GM18870 (cell line): ENCODE data around the gene PDZD4.

ENCODE experiments used
- ATAC-seq: cut with Tn5 transposase; IDR thresholded peaks from one replicate; pipeline ENCODE4 v1.9.1; 2021; ENCODE audit warnings: moderate library complexity; ENCODE audit not compliant: unreplicated experiment

The PDZD4 gene

GRCh38 chrX:153868576-153869472 is 38.5 kb upstream of the PDZD4 start:
- ATAC-seq = no peak

DNA sequence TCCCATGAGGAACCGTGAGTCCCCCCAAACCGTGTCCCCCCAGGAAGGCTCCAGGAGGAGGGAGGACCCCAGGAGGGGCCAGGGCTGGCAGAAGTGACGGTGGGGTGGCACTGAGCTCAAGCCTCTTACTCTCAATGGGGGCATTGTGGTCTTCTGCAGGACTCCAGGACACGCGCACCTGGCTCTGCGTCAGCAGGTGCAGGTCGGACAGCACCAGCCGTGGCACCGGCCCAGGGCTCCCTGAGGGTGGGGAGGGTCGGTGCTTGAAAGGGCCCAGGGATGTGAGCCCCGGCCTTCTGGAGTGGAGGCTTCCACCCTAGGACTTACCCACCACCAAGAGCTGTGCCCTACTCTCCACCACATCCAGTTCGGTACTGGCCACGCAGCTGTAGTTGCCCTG is 37.3 kb upstream of the PDZD4 start:
- ATAC-seq = no peak

- ATAC-seq = no peak
Measured at GRCh38 chrX:153867139-153867538, 36.8 kb upstream of the PDZD4 start.

DNA sequence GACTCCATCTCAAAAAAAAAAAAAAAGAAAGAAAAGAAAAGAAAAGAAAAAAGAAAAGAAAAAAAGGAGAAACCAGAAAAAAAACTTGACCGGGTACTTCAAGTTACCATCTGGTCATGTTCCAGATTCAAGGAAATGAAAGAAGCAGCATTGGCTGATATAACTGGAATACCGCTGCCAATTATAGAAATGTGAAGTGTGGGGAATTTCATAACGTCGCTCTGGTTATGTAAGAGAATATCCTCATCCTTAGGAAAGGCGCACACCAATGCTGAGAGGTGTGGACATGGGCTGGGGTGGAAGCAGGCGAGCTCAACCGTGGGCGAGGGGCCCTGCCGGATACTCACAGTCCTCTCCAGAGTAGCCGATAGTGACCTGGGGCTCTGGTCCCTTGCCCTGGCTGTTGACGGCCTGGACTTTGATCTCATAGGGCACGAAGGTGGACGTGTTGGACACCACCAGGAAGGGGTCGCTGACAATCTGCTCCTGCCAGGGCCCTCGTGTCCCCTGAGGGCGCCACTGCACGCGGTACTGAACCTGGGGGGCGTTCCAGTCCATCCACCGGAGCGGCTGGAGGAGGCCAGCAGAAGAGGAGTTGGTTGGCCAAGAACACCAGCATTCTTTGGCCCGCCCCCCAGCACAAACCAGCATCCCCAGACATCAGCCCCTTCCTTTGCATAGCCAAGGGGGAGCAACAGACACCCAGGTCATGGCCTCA is 36.1 kb upstream of the PDZD4 start:
- ATAC-seq = no peak

- ATAC-seq = no peak
Measured at GRCh38 chrX:153865685-153866084, 35.3 kb upstream of the PDZD4 start.

GRCh38 chrX:153865321-153865580 is 34.9 kb upstream of the PDZD4 start:
- ATAC-seq = no peak

DNA sequence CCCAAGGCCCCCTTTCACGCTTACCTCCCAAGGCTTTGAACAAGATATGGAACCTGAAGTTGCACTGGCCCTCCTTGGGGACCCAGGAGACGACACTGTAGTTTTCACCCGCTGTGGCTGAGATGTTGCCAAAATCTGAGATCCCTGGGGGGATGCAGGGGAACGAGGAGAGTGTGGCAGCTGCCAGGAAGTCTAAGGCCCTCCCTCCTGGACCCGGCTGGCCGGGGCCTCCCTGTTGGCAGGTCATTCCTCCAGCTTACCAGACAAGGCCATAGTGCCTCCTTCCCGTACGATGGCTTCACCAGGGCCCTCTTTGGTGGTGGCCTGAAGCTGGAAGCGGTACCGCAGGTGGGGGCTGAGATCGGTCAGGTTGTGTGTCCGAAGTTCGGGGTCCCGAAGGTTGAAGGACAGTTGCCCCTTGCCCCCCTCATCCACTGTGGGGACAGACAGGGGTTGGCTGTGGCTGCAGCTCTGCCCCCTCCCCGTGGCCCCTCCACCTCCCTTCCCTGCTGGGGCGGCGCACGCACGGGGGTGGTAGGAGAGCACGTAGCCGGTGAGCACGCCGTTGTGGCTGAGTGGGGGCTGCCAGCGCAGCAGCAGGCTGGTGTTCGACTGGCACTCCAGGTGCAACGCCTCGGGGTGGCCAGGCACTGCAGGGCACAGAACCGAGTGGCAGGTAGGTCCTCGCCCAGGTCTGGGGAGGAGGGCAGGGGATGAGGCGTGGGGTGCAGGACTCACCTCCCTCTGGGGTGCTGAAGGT is 34.4 kb upstream of the PDZD4 start:
- no peak for ATAC-seq

DNA sequence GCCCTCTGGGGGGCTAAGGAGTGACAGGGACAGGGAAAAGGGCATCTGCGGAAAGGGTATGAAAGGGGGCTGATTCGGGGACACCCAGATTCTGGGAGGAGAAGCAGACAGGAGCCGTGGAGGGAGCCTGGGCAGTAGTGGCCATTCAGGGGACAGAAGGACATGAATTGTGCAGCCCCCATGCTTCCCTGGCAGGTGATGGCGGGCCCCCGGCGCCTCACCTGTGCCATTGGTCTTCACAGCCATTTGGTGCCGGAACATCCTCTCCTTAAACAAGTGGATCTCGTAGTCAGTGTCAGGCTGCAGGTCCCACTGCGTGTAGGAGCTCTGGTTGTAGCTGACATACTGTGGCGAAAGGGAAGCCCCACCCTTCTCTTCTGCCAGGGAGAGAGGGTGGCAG is 33.8 kb upstream of the PDZD4 start:
- no peak for ATAC-seq

GRCh38 chrX:153863251-153863991 is 33.1 kb upstream of the PDZD4 start:
- no peak for ATAC-seq

- ATAC-seq = no peak
Measured at GRCh38 chrX:153862369-153863250, 32.3 kb upstream of the PDZD4 start.

DNA sequence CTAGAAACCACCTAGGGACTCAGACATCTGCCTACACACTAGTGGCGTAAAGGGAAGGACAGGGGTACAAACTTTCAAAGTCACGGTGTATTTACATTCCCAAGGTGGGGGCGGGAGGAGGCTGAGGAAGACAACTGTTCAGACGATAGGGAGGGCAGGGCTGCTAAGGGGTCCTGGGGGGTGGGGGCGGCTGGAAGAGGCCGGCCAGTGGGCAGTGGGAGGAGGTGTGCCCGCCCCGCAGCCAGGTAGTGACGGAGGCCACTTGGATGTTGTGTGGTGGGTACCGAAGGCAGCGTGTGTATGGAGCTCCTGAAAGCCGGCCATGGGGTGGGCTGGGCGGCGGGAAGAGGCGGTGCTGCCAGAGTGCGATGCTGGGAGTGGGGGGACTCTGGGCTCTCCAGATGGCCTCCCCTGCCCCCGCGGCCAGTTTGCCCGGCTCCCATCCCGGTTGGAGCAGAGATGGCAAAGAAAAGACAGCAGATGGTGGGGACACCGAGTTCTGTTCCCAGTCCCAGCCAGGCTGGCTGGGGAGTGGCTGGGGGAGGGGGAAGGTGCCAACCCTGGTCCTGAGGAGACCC is 31.5 kb upstream of the PDZD4 start:
- ATAC-seq = no peak

DNA sequence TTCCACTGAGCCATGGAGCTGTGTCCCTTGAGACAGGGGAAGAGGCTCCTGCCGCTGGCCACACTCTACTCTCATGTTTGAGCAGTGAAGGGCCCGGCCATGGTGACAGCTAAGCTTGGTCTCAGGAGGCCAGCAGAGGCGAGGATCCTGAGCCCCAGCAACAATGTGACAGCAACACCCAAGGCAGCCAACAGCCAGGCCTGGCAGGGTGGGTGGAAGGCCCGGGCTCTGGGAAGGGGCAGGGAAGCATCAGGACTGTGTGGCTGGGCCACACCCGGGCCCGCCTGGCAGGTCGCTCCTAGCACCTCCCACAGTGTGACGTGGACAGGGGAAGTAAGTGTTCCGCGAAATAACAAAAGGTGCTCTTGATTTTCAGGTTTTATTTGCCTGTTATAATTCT is 30.8 kb upstream of the PDZD4 start:
- no peak for ATAC-seq

GRCh38 chrX:153857348-153857903 is 27.1 kb upstream of the PDZD4 start:
- ATAC-seq = no peak

DNA sequence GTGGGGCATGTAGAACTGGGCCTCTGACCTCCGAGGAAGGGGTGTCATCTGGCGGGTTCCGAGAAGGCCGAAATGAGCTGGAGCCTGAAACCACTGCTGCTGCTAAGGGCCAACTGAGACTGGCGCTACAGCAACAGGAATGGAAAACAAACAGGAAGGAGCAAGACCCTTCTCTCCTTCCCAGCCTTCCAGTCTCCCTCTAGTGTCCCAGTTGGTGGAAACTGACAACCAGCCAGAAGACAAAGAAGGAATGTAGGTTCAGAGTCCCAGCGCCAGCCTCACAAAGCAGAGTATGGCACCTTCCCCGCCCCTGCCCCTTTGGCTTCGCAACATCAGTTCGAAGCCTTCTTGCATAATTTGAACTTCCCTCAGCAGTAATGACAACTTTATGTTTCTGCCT is 24.4 kb upstream of the PDZD4 start:
- ATAC-seq = no peak

- no peak for ATAC-seq
Measured at GRCh38 chrX:153853902-153854267, 23.5 kb upstream of the PDZD4 start.

- no peak for ATAC-seq
Measured at GRCh38 chrX:153853180-153853901, 23.0 kb upstream of the PDZD4 start.

GRCh38 chrX:153851981-153852380 is 21.6 kb upstream of the PDZD4 start:
- no peak for ATAC-seq

GRCh38 chrX:153848325-153848724 is 18.0 kb upstream of the PDZD4 start:
- no peak for ATAC-seq

DNA sequence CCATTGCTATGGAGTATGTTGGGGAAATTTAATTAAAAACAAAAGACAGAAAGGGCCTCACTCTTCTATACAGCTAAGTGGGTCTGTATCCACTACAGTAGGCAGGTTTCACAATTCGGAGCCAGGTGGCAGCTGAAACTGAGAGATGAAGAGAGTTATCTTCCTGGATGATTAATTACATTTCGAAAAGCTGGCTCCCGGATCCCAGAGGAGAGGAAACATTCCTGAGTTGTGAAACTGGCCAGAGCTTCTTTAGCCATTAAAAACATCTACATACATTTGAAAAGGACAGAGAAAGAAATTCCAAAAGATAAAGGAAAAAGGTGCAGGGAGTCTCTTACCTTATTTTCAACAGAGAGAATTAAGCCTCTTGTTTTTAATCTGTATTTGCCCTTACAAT is 15.5 kb upstream of the PDZD4 start:
- no peak for ATAC-seq
